Cardiac fibroblast (primary cell): ENCODE results near the gene PACRG.

Experiments used
- DNase-seq, 2 donors: peaks; one replicate each; pipeline versions ENCODE4 v3.0.0 to v3.0.0-alpha.2; 2010; ENCODE audit warnings: low read depth in 2 of 2
- H3K4me3 ChIP-seq, 2 donors: replicated peaks in 1 of 2; 1 replicate in 1 of 2; 2 replicates in 1 of 2; pipeline ENCODE4 v1.5.1; 2011; ENCODE audit warnings: low read depth in 2 of 2, low read length in 2 of 2, mild to moderate bottlenecking in 2 of 2, moderate library complexity in 1 of 2
- CTCF ChIP-seq: IDR thresholded peaks from one replicate; pipeline ENCODE4 v1.5.1; 2011; ENCODE audit warnings: low read depth, mild to moderate bottlenecking, low read length, inconsistent platforms

PACRG gene

GRCh38 chr6:162699961-162700360, 27.8 kb upstream of the PACRG start:
- TF ChIP-seq CTCF, result no peak
- no peak for DNase-seq
- H3K4me3 ChIP-seq, result no peak overlapping the region

- DNase-seq, result no peak
- H3K4me3 ChIP-seq, result no peak overlapping the region
- no peak for TF ChIP-seq CTCF
Observed at GRCh38 chr6:162700966-162701365, 26.8 kb upstream of the PACRG start.

GRCh38 chr6:162701551-162701950, 26.2 kb upstream of the PACRG start:
- H3K4me3 ChIP-seq, result no peak overlapping the region
- DNase-seq, result no peak
- no peak for TF ChIP-seq CTCF

- TF ChIP-seq CTCF, result no peak
- DNase-seq, result no peak
- no peak overlapping the region for H3K4me3 ChIP-seq
Observed at GRCh38 chr6:162702446-162702845, 25.3 kb upstream of the PACRG start.

- DNase-seq, result no peak
- H3K4me3 ChIP-seq, result no peak overlapping the region
- TF ChIP-seq CTCF, result no peak
Observed at GRCh38 chr6:162704001-162704400, 23.8 kb upstream of the PACRG start.

- DNase-seq, result no peak
- H3K4me3 ChIP-seq, result no peak overlapping the region
- TF ChIP-seq CTCF, result no peak
Observed at GRCh38 chr6:162705736-162706135, 22.0 kb upstream of the PACRG start.

GRCh38 chr6:162706232-162706631, 21.5 kb upstream of the PACRG start:
- DNase-seq, result peak; percentile 5 to 59
- H3K4me3 ChIP-seq, result no peak overlapping the region
- no peak for TF ChIP-seq CTCF
